Ureter (tissue), 1 donor: Measurements from ENCODE around the gene IL16. TPM values are rescaled to one million over a fixed set of nuclear protein-coding genes. Genes with fewer than 3 reads are reported as not detected.

Source experiments
- DNase-seq: peaks from one replicate; pipeline ENCODE4 v3.0.0-alpha.2; 2020; ENCODE audit warnings: low spot score
- total RNA-seq: library from RNA; stranded (reverse); gene quantifications from one replicate; pipeline ENCODE4 v1.2.4, GENCODE V29; 2023
- donor health status: DM: yes; HTN: yes; CAD: no.

The IL16 gene
- total RNA-seq, 1 donor from 2014 or later = 18.5 TPM

GRCh38 chr15:81255315-81255957 lies 58.8 kb downstream of the IL16 start:
- DNase-seq = no peak

DNA sequence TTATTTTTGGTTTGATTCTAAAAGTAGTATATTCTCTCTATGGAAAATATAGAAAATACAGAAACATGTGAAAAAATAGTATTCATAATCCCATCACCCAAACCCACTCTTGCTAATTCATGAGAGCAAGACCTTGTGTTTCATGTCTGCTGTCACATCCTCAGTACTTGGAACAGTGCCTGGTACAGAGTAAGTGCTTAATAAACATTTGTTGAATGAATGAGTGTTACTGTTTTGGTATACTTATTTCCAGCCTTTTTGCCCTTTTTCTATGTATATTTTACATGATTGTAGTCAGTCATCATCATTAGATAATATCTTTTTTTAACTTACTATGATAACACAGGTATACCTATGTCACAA lies 59.3 kb downstream of the IL16 start:
- DNase-seq = no peak

- DNase-seq = no peak
Observed at GRCh38 chr15:81256916-81257315, 60.2 kb downstream of the IL16 start.

DNA sequence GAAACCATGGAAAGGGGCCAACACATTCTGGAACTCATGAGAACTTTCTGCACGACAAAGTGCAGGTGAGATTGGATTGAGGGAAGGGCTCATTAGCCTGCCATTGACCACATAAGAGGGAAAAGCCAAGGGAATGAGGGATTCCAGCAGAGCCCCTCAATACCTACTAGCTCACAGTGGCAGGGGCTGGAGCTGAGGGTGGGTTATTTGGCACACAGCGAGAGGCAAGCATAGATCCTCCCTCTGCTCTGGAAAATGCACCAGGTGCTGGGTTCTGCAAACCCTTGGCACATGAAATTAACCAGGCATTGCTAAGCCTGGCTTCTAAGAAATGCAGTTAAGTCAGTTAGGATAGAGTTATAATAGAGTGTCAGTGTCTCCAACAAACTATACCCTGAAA lies 60.8 kb downstream of the IL16 start:
- DNase-seq = no peak

DNA sequence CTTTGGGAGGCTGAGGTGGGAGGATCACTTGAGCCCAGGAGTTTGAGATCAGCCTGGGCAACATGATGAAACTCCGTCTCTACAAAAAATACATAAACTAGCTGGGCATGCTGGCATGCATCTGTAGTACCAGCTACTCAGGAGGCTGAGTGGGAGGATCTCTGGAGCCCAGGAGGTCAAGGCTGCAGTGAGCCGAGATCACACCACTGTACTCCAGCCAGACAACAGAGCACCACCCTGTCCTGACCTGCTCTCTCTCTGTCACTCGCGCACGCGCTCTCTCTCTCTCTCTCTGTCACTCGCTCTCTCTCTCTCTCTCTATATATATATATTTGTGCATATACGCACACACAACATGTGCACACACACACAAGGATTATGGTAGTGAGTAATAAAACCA lies 61.8 kb downstream of the IL16 start:
- no peak for DNase-seq

DNA sequence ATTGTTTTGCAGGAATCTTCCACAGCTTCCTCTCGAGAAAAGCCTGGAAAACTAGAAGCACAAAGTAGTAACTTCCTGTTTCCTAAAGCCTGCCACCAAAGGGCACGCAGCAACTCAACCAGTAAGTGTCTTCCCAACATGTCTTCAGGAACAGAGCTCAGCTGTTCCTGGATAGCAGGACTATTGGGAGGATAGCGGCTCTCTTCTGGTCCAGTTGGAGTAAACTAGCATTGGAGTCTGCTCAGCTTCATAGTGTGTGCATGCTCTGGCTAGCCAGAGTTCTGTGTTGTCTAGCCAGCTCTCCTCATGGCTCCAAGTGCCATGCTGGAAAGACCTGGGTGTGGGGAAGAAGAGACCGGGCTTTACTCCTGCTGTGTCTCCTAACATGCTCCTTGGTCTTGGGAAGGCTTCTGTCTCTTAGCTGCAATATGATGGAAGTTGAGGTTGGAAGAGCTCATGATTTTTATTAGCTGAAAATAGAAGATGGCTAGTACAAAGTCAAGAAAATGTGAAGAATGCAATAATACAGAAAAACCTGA lies 63.1 kb downstream of the IL16 start:
- DNase-seq = no peak

DNA sequence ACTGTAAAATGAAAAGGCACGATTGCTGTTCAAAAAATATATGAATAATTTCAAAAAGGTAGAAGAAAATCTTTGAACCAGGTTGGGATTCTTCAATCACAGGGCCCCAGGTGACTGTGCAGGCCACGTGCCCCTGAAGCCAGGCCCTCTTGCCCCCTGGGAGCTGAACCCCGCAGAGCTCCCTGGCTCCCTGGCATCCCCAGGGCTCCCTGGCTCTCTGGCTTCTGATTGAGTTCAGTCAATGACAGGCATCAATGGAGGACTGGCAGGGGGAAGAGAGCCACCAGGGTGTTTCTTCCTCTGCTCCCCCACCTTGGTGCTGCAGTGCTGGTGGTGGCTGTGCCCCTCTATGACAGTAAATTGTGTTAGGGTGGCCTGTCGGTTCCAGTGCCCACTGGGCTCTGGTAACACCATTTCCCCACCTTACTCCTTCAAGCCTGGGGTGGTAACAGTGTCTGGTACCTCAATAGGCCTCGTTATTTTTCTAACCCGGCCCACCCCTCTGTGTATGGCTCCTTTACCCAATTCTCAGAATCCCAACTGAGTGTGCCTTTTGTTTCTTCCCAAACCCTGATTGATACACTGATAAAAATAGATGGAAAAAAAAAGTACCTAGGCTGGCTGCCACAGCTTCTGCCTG lies 64.6 kb downstream of the IL16 start:
- no peak for DNase-seq

- no peak for DNase-seq
Observed at GRCh38 chr15:81263477-81263876, 66.8 kb downstream of the IL16 start.

DNA sequence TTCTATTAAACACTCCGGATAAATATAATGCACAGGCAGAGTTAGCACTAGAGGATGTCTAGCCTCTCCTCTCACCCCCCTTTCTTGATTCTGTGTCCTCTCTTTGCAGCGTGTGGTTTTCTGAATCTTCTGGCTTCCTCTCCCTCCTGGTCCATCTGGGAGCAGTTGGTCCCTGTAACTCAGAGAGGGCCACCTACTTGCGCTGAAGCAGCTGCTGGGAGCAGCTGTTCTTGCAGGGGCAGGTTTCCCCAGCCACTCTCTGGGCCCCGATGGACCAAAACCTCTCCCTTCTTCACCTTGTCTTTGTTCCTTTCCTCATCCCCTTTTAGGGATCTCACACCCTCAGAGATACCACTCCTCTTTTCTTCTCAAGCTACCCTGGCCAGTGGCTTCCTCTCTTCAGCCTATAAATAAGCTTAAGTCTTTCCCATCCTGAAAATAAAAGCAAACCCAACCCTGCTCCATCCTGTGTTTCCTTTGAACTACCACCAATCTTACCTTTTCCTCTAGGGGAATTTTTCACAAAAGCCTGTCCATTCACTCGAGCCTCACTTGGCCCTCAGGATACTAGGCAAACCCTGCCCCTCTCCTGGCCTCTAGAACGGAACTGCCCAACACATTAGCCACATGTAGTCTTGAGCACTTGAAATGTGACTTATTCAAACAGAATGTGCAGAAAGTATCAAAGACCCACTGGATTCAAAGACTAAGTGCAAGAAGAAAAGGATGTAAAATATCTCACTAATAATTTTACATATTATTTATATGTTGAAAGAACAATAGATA lies 67.6 kb downstream of the IL16 start:
- no peak for DNase-seq

DNA sequence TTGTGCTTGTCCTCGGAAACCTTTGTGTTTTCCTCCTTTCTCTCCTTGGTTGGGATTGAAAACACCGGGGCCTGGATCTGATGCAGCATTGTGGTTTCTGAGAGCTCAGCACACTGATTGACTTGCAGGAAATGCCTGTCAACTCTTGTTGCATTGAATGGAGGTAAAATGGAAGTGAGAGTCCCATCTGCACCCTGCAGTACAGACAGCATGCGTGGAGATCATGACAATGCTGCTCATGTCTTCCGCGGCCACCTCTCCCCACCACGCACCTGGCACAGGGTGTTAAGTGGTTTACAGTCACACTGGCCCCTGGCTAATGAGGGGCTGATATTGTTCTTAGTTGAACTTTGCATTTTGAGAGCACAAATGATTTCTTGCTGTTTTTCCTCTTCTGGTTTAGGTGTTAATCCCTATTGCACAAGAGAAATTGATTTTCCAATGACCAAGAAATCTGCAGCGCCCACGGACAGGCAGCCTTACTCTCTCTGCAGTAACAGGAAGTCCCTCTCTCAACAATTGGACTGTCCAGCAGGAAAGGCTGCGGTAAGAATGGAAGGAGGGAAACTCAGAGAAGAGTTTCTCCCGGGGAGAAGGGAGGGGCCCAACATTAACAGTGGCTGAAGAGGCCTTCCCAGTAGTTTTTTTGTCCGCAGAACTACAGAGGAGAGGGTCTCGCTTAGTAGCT lies 68.7 kb downstream of the IL16 start:
- no peak for DNase-seq

DNA sequence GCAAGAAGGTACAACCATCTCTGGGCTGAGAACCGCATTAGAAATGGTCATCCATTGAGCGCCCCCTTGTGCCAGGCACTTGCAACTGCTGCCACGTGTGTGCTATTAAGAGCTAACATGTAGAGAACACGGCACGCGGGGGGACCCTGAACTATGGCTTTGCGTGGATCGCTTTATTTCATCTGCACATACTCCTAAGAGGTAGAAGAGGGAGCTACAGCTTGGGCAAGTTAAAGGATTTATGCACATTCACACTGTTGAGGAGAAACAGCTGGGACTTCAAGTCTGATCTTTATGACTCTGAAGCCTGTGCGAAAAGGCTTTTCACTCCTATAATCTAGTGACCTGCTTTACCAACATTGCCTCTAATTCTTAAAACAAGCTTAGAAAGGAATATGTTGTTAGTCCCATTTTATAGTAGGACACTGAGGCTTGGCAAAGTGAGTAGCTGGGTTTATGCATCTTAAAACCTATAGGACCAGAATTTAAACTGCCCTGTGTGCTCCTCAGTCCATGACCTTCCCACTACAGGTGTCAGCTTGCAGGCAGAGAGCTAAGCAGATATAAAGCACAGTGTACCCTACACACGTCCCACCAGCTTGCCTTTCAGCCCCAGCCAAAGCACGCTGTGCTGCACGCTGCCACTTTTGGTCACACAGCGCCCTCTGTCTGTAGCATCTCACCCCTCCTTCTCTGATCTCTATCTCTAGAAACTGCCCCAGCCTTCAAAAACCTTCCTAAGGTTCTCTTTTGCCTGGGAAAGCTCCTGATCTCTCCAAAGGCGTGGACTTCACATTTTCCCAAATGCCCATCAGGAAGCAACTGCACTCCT lies 69.5 kb downstream of the IL16 start:
- peak; percentile 87 for DNase-seq

DNA sequence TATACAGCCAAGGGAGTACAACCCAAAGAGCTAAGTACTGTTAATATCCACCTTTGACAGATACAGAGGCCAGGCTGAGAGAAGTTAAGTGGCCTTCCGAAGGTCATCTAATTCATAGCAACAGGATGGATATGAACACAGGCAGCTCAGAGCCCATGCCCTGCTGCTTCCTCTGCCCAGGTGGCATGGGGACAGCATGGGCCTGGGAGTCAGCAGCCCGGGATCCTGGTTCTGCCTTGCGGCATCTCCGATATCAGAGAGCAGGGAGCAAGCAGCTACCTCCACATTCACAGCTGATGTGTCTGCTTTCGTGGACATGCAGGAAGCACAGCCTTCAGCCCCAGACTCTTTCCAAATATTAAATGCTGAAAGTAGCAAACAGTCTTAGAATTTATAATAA lies 71.7 kb downstream of the IL16 start:
- DNase-seq = no peak

DNA sequence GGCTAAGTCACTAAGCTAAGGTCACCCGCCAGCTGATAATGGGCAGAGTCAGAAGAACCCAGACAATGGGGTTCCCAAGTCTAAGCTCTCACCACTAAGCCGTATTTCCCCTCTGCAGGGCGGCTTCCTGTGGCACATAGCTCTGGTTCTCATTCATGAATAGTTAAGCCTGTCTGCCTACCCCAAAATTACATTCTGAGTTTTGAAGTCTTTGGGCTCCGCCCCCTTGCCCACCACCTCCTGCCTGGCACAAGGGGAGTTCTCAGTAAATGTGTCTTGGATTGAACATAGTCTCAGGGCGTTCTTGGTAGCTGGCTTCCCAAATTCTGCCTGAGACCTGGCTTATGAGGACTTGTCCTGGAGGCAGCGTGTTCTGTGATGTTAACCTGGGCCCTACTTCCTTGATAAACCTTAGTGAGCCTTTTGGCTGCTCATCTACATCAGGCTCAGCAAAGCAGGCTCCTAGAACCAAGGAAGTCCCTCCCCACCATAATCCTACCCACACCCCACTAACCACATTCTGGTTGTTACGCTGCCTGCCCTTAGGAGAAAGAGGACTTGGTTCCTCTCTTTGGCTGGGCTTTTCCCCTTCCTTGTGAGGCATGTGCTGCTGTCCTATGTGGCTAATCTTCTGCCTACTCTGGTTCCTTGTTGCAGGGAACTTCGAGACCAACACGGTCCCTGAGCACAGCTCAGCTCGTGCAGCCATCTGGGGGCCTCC lies 72.4 kb downstream of the IL16 start:
- DNase-seq = no peak

DNA sequence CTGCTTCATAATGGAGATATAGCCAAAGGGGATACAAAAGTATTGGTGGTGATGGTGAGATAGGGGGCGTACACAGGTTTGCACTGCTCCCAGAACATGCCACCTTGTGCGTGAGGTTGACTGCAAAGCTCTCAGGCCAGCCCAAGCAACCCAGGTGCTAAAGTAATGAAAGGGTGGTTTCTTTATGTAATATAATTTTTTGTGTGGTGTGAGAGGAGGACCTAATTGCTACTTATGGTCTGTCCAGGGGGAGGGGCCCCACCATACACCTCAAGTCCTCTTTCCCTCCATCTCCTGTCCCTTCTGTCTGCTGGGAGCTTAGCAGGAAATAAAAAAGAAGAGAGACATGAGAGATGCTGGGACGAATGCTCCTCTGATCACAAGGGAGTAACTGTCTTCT lies 73.5 kb downstream of the IL16 start:
- no peak for DNase-seq

DNA sequence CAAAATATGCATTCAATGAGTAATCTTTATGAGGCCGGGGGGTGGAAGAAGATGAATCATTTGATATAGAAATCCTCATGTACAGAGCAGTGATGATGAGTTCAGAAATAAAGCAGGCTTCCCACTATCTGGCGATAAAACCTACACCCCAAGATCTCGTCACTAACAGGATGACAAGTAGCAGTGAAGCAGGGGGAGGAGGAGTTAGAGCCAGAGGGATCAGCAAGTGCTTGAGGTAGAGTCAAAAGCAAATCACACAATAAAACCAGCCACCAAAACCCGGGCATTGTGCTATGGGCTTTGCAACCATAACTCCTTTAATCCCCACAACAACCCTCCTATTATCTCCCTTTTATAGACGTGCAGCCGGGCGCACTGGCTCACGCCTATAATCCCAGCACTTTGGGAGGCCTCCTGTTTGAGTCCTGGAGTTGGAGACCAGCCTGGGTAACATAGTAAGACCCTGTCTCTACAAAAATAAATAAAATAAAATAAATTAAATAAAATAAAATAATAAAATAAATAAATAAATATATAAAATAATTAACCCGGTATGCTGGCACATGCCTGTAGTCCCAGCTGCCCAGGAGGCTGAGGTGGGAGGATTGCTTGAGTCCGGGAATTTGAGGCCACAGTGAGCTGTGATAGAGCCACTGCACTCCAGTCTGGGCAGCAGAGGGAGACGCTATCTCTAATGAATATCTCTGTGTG lies 74.3 kb downstream of the IL16 start:
- no peak for DNase-seq

- no peak for DNase-seq
Observed at GRCh38 chr15:81271761-81272644, 75.3 kb downstream of the IL16 start.

DNA sequence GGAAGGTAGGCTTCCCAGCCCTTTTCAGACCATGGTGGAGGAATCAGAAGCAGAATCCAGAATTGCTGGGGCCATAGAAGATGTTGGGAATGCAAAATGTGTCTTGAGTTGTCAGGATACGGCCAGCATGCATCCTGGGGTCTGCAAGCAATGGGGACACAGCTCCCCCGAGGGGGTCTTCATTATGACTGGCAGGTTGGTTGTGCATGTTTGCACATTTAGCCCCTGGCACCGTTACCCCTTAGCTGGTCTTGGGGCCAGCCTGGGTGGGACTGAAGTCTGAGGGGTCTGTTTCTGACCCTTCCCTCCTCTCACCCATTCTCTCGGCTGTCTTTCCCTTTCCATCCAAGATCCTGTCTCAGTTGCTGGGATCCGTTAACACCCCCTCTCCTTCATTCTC lies 76.5 kb downstream of the IL16 start:
- DNase-seq = no peak

- DNase-seq = no peak
Observed at GRCh38 chr15:81273855-81274254, 77.2 kb downstream of the IL16 start.

DNA sequence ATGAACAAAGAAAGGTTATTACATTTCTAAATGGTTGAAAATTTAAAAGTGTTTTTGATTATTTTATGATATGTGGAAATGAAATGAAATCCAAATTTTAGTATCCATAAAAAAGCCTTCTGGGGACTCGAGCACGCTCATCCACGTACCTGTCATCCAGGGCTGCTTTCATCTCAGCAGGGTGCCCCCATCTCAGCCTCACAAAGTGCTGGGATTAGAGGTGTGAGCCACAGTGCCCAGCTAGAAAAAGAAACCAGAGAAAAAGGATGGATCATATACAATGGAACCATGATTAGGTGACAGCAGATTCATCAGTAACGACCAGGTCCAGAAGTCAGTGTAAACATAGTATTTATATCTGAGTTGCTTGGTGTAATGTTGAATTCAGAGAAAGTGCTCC lies 77.6 kb downstream of the IL16 start:
- DNase-seq = no peak
